Measurements from ENCODE around the gene CUL7. TPM values are rescaled to one million over a fixed set of nuclear protein-coding genes. Genes with fewer than 3 reads are reported as not detected.

Gene CUL7
- total RNA-seq, 1 experiment from 2014 or later: 34.1 TPM

GRCh38 chr6:43058531-43058930 is 4.9 kb upstream of the CUL7 start:
- H3K4me1 ChIP-seq (ENCODE audit: control insufficient read depth in 1 of 2, insufficient read depth in 2 of 2, low read length in 2 of 2): peaks cover 13 to 31% of the 10 kb centered on the region in 2 experiments; a peak in 3 of 4 replicates
- no peaks in the 10 kb centered on the region for H3K9me2 ChIP-seq (ENCODE audit: insufficient read depth)
- DNase-seq (ENCODE audit: low read depth, low spot score) (no peak), ATAC-seq (no peak)
- intact Hi-C loops (cut with micrococcal nuclease): loop anchor here (5.0 kb wide), 3 partner anchors 46 to 114 kb away; partner anchors contain the start of genes KLHDC3, MEA1 and SRF
- peak overlapping the region; percentile 89 for H3K4me3 ChIP-seq (replicated peaks in 1 of 2; ENCODE audit: low read depth in 1 of 2, low read length in 2 of 2)
- POLR2A ChIA-PET: interaction anchor here (1.5 kb wide), 1 partner anchor 44 kb away, joined by 7 read pairs; the partner anchor contains the start of genes KLHDC3 and MEA1
- peaks cover 24% of the 10 kb centered on the region for H3K79me2 ChIP-seq (ENCODE audit: insufficient read depth, low read length)
- H3K27me3 ChIP-seq (ENCODE audit: insufficient read depth, low read length): no peaks in the 10 kb centered on the region
- H4K20me1 ChIP-seq (ENCODE audit: insufficient read depth): no peaks in the 10 kb centered on the region
- H3K9me3 ChIP-seq (ENCODE audit: control insufficient read depth in 1 of 2, insufficient read depth in 1 of 2, low read depth in 1 of 2, low read length in 2 of 2): no peaks in the 10 kb centered on the region
- TF ChIP-seq ATF3 (IDR thresholded peaks at IDR 0.05) (no peak), ZNF274 (IDR thresholded peaks at IDR 0.05; ENCODE audit: low read depth, low read length) (no peak), CTCF (IDR thresholded peaks at IDR 0.05 in 2 of 3, conservative IDR thresholded peaks at IDR 0.05 in 1 of 3; ENCODE audit: borderline replicate concordance in 1 of 3, insufficient read depth in 1 of 3, low read depth in 2 of 3, low read length in 2 of 3) (no peak), SIN3A (IDR thresholded peaks at IDR 0.05; ENCODE audit: low read depth) (no peak), EZH2 (IDR thresholded peaks at IDR 0.05) (no peak), POLR2A (IDR thresholded peaks at IDR 0.05; ENCODE audit: borderline replicate concordance, extremely low read depth, insufficient read depth, insufficient read length) (no peak), FOSL1 (IDR thresholded peaks at IDR 0.05; ENCODE audit: low read depth) (no peak), SP1 (IDR thresholded peaks at IDR 0.05; ENCODE audit: low read depth) (no peak), EZH2phosphoT487 (IDR thresholded peaks at IDR 0.05; ENCODE audit: borderline replicate concordance) (no peak), POLR2AphosphoS5 (IDR thresholded peaks at IDR 0.05; ENCODE audit: low read depth, low read length) (no peak), EGR1 (IDR thresholded peaks at IDR 0.05; ENCODE audit: low read depth) (no peak), YY1 (IDR thresholded peaks at IDR 0.05; ENCODE audit: extremely low read depth, insufficient replicate concordance, low read depth, low read length) (no peak), CBX3 (IDR thresholded peaks at IDR 0.05; ENCODE audit: low read depth) (no peak), MAX (IDR thresholded peaks at IDR 0.05) (no peak), ZFX (IDR thresholded peaks at IDR 0.05) (no peak), TCF7L2 (IDR thresholded peaks at IDR 0.05; ENCODE audit: borderline replicate concordance, extremely low read depth, insufficient read depth, insufficient read length) (no peak)
- TF ChIP-seq, protein P1, sequence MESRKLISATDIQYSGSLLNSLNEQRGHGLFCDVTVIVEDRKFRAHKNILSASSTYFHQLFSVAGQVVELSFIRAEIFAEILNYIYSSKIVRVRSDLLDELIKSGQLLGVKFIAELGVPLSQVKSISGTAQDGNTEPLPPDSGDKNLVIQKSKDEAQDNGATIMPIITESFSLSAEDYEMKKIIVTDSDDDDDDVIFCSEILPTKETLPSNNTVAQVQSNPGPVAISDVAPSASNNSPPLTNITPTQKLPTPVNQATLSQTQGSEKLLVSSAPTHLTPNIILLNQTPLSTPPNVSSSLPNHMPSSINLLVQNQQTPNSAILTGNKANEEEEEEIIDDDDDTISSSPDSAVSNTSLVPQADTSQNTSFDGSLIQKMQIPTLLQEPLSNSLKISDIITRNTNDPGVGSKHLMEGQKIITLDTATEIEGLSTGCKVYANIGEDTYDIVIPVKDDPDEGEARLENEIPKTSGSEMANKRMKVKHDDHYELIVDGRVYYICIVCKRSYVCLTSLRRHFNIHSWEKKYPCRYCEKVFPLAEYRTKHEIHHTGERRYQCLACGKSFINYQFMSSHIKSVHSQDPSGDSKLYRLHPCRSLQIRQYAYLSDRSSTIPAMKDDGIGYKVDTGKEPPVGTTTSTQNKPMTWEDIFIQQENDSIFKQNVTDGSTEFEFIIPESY (IDR thresholded peaks at IDR 0.05; ENCODE audit: extremely low read depth, insufficient replicate concordance, low read length): no peak
- no TSS peak for BruUV-seq (replicated peaks)
- peak overlapping the region; percentile 65 for H3K27ac ChIP-seq (ENCODE audit: low read depth, low read length)
- RAD21 ChIA-PET (ENCODE audit: low non-redundant PET in 1 of 2, low total read pairs in 2 of 2, uncharacterized antibody in 2 of 2, unreplicated experiment in 2 of 2): no interaction called here
- H2AFZ ChIP-seq (ENCODE audit: low read depth, low read length, poor library complexity, severe bottlenecking): no peak overlapping the region
- H3K9ac ChIP-seq (ENCODE audit: low read length): peak overlapping the region; percentile 90
- peaks cover 0 to 19% of the 10 kb centered on the region in 2 experiments; a peak in 1 of 4 replicates for H3K36me3 ChIP-seq (ENCODE audit: control insufficient read depth in 1 of 2, insufficient read depth in 2 of 2, low read length in 2 of 2)
- CTCF ChIA-PET: no interaction called here
- peak overlapping the region; percentile 81 for H3K4me2 ChIP-seq (ENCODE audit: low read length)

All from HCT116 (cell line).